GM10847 (cell line): Measurements from ENCODE around the gene CD300H.

Experiments used
- POLR2A ChIP-seq: IDR thresholded peaks from 2 replicates; pipeline ENCODE4 v1.6.1; 2011; ENCODE audit not compliant: insufficient read length; ENCODE audit errors: extremely low read depth

The CD300H gene

DNA sequence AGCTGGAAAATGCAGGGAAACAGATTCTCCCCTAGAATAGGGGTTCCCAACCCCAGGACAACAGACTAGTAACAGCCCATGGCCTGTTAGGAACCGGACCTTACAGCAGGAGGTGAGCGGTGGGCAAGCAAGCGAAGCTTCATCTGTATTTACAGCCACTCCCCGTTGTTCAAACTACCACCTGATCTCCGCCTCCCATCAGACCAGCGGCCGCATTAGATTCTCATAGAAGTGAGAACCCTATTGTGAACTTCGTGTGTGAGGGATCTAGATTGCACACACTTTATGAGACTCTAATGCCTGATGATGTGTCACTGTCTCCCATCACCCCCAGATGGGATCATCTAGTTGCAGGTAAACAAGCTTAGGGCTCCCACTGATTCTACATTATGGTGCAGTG is 39.6 kb downstream of the CD300H start:
- no peak for TF ChIP-seq POLR2A

DNA sequence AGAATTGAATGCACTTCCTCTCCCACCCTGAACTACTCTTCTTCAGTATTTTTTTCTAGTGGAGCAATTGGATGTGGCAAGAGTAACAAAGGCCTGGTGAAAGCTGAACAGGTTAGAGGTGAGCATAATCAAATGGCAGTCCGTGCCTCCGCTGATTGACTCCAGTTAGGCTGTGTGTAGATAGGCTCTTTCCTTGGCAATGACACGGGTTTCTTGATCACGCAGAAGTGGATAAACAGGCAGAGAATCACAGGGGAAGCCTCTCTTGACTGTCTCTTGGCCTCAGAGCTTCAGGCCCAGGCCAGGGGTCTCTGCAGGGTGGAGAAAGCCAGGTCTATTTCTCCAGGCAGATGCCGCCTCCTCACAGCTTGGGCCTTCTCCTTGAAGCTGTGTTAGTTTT is 40.2 kb downstream of the CD300H start:
- TF ChIP-seq POLR2A = no peak

DNA sequence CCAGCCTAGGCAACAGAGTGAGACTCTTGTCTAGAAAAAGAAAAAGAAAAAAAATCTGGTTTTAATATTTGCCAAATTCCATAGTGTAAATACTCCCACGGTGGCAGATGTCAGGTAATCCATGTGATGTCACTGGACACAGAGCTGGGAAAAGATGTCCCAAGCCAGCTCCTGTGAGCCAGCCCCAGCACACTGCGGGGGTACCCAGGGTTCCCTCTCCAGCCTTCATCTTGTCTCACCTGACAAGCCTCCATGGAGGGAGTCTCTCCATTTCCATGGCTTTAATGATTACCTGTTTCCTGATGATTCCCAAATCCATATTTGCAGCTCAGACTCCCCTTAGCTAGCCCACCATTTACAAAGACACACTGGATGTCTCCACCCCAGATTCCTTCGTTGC is 40.6 kb downstream of the CD300H start:
- no peak for TF ChIP-seq POLR2A

DNA sequence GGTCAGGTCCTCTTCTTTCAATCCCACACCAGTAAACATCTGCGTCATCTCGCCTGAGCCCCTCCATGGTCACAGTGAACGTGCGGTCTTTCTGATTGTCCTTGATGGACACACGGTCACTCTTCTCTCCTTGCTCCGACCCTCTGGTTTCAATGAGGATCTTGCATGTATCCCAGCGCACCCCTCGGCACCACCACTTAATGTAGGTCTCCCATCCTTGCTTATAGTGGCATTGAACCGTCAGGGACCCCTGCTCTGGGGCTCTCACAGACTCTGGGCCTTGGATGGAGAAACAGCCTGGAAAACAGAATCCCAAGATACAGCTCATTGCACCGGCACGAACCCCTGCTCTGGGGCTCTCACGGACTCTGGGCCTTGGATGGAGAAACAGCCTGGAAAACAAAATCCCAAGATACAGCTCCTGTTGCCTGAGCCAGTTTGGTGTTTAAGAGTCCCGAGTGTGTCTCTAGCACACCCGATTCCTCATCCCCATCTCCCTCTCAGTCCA is 41.5 kb downstream of the CD300H start:
- no peak for TF ChIP-seq POLR2A

DNA sequence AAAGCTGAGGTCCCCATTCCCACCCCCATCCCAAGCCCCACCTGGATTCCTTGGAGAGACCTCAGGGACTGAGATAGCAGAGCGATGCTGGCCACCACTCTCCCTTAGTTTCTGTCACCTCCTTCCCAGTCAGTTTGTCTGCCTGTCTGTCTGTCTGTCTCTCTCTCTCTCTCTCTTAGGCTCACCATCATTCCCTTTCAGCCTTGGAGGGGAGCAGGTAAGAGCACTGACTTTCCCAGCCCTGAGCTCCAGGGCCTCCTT is 41.9 kb downstream of the CD300H start:
- no peak for TF ChIP-seq POLR2A

DNA sequence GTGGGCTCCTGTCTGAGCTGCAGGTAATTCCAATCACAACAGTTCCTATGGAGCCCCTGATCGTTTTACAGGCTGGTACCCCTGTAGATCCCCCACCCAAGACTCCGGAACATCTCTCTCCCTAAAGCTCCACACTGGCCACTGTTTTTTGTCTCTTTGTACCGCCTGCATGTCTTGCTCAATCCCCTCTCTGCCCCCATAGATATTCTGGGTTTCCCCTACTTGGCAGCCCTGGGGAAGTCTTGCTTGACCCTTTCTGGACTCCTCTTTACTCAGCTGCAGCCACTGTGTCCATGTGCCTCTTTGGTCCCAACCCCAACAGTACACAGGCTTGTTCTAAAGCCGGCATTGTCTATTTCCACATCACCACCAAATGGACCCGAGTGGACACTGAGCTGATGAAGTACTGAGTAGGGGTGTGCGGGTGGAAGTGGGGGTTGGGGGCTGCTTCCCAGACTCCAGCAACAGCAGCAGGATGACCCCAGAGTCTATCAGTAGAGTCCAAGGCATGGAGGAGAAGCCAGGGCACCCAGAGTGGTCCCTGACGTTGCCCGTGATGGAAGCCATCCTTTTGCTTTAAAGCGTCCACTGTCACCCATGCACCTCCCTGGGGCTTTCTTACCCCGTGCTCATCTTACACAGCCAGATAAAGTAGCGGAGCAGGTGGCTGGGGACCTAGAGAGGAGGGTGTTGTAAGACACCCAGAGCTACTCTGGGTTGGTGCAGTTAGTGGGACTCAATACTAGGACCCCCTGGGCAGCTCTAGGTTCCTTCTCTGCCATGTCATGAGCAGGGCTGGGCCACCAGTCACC is 42.5 kb downstream of the CD300H start:
- TF ChIP-seq POLR2A = no peak

DNA sequence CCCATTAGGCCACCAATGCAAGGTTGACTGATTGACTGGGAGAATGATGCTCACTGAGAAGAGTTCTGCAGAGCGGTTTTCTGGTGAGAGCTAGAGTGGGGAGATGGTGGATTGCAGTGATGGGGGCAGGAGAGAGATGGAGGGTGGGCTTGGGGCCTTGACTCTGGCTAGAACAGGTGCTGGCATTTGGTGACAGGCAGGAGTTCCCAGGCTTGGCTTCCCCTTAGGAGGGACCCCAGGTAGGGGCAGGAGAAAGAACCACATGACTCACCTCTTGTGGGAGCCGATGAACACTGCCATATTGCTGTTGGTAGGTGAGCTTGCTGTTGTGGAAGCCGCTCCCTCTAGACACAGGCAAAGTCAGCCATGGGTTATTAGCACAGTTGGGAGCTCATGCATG is 44.0 kb downstream of the CD300H start:
- no peak for TF ChIP-seq POLR2A

DNA sequence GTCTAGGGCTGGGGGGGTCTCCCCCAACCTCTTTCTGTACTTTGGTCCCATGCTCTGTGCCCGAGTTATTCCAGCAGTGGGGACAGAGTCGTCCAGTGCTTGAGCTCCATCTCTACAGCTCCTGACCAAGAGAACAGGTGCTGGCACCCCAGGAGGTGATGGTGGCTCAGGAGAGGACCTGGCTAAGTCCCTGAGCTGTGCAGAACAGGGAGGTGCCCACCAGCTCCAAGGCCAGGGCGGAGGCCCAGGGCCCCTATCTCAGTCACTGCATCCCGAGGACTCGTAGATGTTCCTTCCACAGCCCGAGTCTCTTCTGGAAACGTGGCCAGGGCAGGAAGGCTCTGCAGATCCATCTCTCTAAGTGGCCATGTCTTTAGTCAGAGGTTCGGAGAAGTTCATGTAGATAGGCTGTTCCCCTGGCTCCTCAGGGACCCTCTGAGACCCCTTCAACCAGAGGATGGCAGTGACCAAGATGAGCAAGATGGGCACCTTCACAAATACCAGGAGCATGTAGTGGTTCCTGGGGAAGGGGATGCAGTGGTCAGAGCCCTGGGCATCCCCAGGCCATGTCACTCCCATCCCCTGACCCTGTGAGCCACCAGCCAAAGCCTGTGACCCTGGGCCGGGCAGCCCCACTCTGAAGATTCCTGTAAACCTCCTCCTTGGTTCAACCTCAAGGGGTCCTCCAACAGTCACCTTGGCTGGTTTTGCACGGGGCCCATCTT is 44.8 kb downstream of the CD300H start:
- no peak for TF ChIP-seq POLR2A

DNA sequence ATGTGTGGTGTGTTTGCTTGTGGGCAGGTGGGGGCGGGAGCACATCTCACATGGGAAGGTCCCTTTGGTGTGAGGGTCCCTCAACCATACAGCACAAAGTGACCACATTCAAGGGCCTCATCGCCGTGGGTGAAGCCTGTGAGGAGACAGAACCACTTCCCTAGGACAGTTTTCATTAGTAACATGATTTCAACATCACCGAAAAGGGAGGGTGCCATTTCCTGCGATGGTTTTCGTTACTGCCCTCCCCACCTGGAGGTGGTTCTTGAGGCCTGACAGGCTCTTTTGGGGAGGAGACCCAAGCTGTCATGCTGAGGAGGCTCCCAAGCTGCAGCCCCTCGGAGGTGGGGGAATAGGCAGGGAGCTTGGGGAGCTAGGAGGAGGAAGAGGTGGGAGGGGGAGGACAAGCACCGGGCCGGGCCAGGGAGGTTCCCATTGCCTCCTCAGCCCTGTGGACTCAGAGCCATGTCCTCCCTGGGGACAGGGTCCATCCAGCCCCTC is 45.6 kb downstream of the CD300H start:
- no peak for TF ChIP-seq POLR2A

DNA sequence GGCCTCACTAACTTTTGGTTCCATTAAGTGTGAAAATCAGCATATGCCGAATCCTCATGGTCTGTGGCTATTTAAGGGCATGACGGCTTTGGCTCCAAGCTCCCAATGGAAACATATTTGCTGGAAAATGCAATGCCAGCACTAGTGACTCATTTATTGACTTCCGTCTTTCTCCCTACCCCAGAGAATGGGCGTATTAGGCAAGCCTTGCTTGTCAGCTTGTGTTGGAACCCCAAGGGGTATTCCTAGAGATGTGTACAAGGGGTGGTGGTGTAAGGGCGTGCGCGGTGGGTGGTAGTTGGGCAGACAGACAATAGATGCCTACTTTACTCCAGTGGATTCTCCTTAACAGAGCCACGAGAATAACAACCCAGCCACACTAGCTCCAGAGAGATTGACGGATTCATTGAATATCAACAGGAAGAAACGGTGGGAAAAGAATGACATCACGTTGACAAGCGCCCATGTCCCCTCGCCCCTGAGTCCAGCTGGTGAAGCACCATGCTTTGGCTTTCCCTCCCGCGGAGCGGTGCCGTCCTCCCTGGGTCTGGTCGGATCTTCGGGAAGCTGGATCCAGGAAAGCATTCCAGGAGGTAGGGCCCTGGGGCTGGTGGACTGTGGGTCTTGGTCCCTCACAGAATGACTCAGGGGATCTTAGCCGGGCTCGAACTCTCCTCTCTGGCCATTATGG is 46.4 kb downstream of the CD300H start:
- TF ChIP-seq POLR2A = no peak

DNA sequence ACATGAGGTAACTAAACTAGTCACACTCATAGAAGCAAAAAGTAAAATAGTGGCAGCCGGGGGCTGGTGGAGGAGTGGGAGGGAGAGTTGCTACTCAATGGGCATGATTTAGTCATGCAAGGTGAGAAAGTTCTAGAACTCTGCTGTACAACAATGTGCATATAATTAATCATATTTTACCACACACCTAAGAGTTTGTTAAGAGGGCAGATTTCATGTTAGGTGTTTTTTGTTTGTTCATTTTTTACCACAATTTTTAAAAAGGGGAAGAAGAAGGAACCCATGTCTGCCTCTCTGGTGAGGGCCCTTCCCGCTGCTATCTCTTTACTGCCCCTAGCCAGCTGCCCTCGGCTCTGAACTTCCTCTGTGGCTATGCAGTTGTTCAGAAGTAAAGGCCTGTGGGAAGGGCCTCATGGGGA is 47.3 kb downstream of the CD300H start:
- no peak for TF ChIP-seq POLR2A

DNA sequence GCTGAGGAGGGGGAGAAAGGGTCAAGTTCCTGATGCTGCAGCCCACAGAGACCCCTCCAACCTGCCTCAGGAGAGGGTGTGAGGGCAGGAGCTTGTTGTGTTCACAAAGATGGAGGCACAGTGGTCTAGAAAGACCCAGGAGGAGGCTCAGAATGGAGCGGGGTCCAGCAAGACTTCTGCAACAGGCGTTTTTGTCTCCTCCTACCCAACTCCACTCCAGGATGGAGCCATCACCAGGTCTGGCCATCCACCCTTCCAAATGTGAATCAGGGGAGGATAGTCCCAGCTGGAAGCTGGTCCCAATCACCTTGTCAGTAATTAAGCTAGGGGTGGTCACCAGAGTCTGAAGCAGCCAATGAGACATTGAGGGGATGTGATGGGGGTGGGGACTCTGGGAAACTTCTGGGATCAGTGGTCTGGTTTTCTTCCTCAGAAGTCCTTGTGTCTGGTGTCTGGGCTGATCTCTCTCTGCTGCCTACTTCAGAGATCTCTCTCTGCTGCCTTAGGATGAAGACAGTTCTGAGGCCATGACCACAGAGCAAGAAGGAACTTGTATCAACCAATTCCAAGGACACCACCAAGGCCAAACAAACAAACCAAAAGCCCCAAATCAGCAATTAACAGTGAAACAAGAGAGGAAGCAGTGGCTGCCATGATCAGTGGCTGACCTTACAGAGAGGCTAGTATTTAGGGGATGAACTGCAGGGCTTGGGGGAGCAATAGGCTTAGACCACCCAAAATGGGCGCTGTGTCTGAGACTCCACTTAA is 50.6 kb downstream of the CD300H start:
- TF ChIP-seq POLR2A = no peak

DNA sequence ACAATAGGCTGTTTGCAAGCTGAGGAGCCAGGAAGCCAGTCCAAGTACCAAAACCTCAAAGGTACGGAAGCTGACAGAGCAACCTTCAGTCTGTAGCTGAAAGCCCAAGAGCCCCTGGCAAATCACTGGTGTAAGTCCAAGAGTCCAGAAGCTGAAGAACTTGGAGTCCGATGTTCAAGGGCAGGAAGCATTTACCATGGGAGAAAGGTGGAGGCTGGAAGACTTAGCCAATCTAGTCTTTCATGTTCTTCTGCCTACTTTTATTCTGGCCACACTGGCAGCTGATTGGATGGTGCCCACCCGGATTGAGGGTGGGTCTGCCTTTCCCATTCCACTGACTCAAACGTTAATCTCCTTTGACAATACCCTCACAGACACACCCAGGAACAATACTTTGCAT is 51.4 kb downstream of the CD300H start:
- no peak for TF ChIP-seq POLR2A

DNA sequence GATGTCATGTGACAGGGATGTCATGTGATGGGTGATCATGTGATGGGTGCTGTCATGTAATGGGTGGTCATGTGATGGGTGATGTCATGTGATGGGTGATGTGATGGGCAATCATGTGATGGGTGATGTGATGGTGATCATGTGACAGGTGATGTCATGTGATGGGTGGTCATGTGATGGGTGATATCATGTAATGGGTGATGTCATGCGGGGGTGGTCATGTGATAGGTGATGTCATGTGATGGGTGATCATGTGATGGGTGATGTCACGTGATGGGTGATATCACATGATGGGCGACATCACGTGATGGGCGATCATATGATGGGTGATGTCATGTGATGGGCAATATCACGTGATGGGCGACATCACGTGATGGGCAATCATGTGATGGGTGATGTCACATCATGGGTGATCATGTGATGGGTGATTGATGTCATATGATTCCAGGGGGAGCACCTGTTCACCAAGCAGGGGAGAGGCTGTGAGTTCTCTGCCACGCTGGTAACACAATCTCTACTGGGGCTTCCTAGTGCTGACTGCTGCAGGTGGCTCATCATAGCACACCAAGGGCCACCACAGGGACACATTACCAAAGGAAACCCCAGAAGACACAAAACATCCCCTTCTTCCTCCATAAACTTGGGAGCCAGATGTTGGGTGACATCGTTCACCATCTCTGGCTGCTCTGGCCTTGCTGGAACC is 52.5 kb downstream of the CD300H start:
- TF ChIP-seq POLR2A = no peak
